Naive B cell (primary cell): ENCODE results near the gene CACNA1D. TPM values are rescaled to one million over a fixed set of nuclear protein-coding genes. Genes with fewer than 3 reads are reported as not detected.

Experiments
- ATAC-seq, 2 donors: fragments of 150-1000 bp; cut with Tn5 transposase; 2 replicates each; pipeline ENCODE4 v1.10.0; 2021; ENCODE audit warnings: low read depth in 2 of 2, mild to moderate bottlenecking in 2 of 2, moderate library complexity in 2 of 2
- DNase-seq: peaks from one replicate; pipeline ENCODE4 v3.0.0; 2022
- H3K27ac Mint-ChIP-seq, 6 donors: one replicate each; pipeline ENCODE4 v1.8.0; 2020 to 2022; ENCODE audit warnings: mild to moderate bottlenecking in 6 of 6, mixed read lengths in 6 of 6, moderate library complexity in 5 of 6, inconsistent platforms in 2 of 6
- H3K27me3 Mint-ChIP-seq, 3 donors: one replicate each; pipeline ENCODE4 v1.8.0; 2021 to 2022; ENCODE audit warnings: mixed read lengths in 3 of 3, mild to moderate bottlenecking in 1 of 3
- H3K36me3 Mint-ChIP-seq, 2 donors: one replicate each; pipeline ENCODE4 v1.8.0; 2020 to 2022; ENCODE audit warnings: mixed read lengths in 2 of 2, inconsistent platforms in 1 of 2, mild to moderate bottlenecking in 1 of 2
- H3K4me1 Mint-ChIP-seq, 3 donors: one replicate each; pipeline ENCODE4 v1.8.0; 2020 to 2022; ENCODE audit warnings: mixed read lengths in 3 of 3, inconsistent platforms in 1 of 3, mild to moderate bottlenecking in 1 of 3, moderate library complexity in 1 of 3
- H3K4me3 Mint-ChIP-seq, 8 donors: one replicate each; pipeline ENCODE4 v1.8.0; 2020 to 2022; ENCODE audit warnings: mild to moderate bottlenecking in 8 of 8, mixed read lengths in 8 of 8, moderate library complexity in 8 of 8, inconsistent platforms in 2 of 8
- H3K9me3 Mint-ChIP-seq, 7 donors: one replicate each; pipeline ENCODE4 v1.8.0; 2020 to 2022; ENCODE audit warnings: mixed read lengths in 7 of 7, mild to moderate bottlenecking in 5 of 7, inconsistent platforms in 2 of 7, moderate library complexity in 1 of 7
- polyA plus RNA-seq, 6 donors: library from polyadenylated mRNA; unstranded; fragments of 300-500 nt; fragmentation: Illumina TruSeq; gene quantifications; one replicate each; pipeline ENCODE4 v1.2.3, GENCODE V29; 2021; ENCODE audit warnings: low read depth in 6 of 6

CACNA1D gene
- polyA plus RNA-seq, 6 donors from 2014 or later, result not detected

DNA sequence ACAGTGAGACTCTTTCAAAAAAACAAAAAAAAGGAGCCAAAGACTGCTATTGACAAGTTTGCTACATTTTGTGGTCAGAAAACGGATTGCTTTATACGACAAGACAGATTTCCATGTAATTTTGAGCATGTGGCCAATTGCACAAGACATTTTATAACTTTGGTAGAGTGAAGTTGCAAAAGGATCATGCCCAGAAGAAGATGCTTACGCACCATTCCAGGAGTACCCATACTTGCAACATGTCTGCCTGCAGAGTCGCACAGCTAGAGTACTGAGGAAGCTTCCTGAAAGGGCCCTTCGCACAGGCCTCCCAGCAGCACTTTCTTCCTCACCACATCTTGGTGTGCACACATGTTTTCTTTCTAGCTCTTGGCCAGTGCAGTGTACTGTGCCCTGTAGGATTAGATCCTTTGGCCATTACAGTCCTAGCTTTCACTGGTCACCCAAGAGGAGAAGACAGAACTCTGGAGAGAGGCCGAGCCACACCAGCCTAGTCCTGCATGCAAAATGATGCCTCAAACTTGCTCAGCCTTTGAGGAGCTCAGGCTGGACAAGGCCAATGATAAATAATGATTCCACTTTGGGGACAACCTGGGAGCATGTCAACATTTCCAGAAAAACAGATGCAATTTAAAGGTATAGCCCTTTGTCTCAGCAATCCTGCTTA, 340.2 kb downstream of the CACNA1D start:
- H3K4me1 Mint-ChIP-seq, result no peaks in the 10 kb centered on the region
- ATAC-seq (no peak), DNase-seq (no peak)
- H3K4me3 Mint-ChIP-seq, result no peak overlapping the region
- no peak overlapping the region for H3K27ac Mint-ChIP-seq
- H3K27me3 Mint-ChIP-seq, result peaks cover 9 to 20% (median 17%) of the 10 kb centered on the region in 3 donors
- H3K36me3 Mint-ChIP-seq, result no peaks in the 10 kb centered on the region
- no peaks in the 10 kb centered on the region for H3K9me3 Mint-ChIP-seq

DNA sequence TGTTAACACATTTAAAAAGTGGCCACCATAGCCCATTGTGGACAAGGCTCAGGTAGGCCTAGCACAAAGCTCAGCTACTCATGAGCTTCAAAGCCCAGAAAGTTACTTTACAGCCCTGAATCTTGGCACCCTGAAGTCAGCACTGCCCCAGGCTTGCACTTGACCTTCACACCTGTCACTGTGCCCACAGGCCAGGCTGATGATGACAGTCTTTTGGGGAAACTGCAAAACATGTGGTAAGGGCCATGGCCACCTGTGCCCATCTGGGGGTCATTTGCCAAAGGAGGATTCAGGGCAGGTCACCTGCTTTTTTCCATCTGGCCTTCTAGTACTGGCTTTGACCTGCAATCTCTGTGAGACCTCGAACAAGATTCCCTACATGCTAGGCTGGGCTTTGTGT, 340.8 kb downstream of the CACNA1D start:
- H3K9me3 Mint-ChIP-seq, result no peaks in the 10 kb centered on the region
- H3K36me3 Mint-ChIP-seq, result no peaks in the 10 kb centered on the region
- peaks cover 14 to 22% (median 20%) of the 10 kb centered on the region in 3 donors for H3K27me3 Mint-ChIP-seq
- H3K4me1 Mint-ChIP-seq, result no peaks in the 10 kb centered on the region
- no peak for DNase-seq
- no peak overlapping the region for H3K27ac Mint-ChIP-seq
- ATAC-seq, result no peak
- H3K4me3 Mint-ChIP-seq, result no peak overlapping the region

DNA sequence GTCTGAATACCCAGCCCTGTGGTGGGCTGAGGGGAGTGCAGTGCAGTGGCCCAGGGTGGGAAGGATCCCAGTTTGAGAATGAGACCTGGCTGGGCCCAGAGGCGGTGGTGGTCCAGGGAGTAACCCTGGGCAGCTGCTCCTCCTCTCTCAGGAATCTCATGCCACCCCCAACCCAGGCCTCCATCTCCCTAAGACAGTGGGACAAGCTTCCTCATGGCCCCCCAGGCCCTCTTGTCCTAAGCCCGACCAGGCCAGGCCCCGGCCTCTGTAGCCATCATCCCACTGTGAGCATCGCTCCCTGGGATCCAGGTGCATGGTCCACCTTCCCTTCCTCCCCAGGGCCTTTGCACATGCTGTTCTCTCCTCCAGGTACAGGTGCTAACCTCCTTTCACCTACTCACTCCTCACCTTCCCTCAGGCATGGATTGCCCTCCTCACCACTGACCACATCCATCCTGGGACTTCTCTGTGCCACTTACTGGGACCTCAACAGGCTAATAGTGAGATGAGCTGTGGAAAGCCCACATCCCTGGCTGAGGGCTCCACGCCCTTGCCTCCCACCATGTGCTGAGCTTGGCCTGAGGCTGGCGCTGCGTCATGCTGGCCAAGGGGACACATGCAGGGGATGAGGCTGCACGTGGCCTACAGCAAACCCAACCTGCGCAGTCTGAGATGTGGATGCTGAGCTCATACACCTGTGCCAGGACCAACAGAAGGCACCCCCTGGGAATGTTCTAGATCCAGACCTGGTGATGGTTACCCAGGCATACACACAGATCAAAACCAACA, 341.9 kb downstream of the CACNA1D start:
- H3K4me1 Mint-ChIP-seq, result no peaks in the 10 kb centered on the region
- H3K27me3 Mint-ChIP-seq, result peaks cover 14 to 28% (median 20%) of the 10 kb centered on the region in 3 donors
- no peaks in the 10 kb centered on the region for H3K36me3 Mint-ChIP-seq
- DNase-seq, result no peak
- no peak overlapping the region for H3K27ac Mint-ChIP-seq
- H3K9me3 Mint-ChIP-seq, result no peaks in the 10 kb centered on the region
- ATAC-seq, result no peak
- H3K4me3 Mint-ChIP-seq, result no peak overlapping the region

DNA sequence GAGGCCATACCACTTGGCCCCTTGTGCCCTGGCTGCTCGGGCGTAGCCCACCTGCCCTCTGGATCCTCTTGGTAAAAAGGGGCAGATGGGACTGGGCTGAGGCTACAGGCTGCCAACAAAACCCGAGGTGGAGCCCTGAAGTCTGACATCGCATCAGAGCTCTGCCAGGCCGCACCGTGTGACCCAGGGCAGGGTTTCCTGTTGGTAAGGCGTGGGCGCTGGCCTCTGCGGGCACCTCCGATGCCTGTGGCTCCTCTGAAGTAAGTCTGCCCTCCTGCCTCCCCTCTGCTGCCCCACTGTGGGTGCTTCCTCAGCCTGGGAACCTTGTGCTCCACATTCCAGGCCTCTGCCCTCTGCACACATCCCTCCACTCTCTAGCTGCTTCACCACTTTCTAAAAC, 342.9 kb downstream of the CACNA1D start:
- ATAC-seq (no peak), DNase-seq (no peak)
- no peak overlapping the region for H3K4me3 Mint-ChIP-seq
- no peaks in the 10 kb centered on the region for H3K9me3 Mint-ChIP-seq
- H3K27ac Mint-ChIP-seq, result no peak overlapping the region
- H3K4me1 Mint-ChIP-seq, result no peaks in the 10 kb centered on the region
- no peaks in the 10 kb centered on the region for H3K36me3 Mint-ChIP-seq
- H3K27me3 Mint-ChIP-seq, result peaks cover 17 to 32% (median 23%) of the 10 kb centered on the region in 3 donors

DNA sequence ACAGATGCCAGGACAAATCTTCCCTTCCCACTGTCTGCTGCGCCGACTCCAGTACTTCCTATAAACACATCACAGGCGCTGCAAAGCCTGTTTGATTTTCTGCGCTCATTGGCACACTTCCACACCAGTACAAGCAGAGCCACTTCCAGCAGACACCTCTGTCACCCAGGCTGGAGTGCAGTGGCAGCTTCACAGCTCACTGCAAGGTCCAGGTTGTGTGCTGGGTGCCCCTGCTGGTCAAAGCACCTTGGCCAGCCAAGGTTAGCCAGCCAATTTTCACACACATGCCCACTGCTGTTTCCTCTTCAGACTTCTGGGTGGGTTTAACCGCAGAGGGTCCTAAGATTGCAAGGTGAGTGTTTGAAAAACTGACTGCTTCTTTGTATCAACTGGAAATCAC, 346.9 kb downstream of the CACNA1D start:
- DNase-seq (no peak), ATAC-seq (no peak)
- peaks cover 38 to 65% (median 49%) of the 10 kb centered on the region in 3 donors for H3K27me3 Mint-ChIP-seq
- no peaks in the 10 kb centered on the region for H3K9me3 Mint-ChIP-seq
- H3K4me3 Mint-ChIP-seq, result no peak overlapping the region
- H3K27ac Mint-ChIP-seq, result no peak overlapping the region
- no peaks in the 10 kb centered on the region for H3K36me3 Mint-ChIP-seq
- H3K4me1 Mint-ChIP-seq, result peaks cover 5 to 23% (median 16%) of the 10 kb centered on the region in 3 donors

DNA sequence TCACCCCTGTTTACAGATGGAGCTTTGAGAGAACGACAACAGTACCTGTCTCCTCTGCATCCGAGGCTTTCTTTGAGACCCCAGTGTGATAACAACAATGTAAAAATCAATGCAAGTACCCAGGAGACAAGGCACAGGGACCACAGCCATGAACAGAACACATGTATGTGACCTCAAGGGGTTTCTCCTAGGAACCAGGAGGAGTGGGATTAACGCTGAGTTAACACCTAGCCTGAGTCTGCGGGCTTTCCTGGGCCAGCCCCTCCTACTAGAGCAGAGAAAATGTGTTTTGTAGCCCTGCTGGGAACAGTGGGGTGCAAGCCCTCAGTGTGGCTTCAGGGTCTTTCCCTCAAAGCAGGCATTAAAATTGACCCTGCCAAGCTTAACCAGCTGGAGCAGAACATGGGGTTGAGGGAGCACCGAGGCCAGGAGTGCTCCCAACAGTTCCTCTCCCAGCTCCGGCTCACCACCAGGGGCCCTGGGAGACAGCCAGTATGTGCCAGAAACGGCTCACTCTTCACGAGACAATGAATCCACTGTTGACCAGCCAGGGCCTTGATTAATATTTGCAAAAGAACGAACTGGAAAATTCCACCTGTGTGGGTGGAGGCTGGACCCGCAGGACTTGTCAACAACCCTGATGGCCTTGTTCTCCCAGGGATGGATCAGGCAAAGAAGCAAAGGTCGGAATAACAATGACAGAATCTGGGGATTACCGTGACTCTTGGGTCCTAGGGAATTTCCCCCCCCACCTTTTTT, 348.2 kb downstream of the CACNA1D start:
- Mint-ChIP-seq H3K4me3 (peak overlapping the region in 1 of 8 donors; percentile 32), H3K27me3 (peaks cover 45 to 74% (median 53%) of the 10 kb centered on the region in 3 donors), H3K4me1 (peaks cover 5 to 23% (median 16%) of the 10 kb centered on the region in 3 donors), H3K36me3 (no peaks in the 10 kb centered on the region), H3K27ac (no peak overlapping the region), H3K9me3 (no peaks in the 10 kb centered on the region)
- ATAC-seq (no peak), DNase-seq (no peak)

DNA sequence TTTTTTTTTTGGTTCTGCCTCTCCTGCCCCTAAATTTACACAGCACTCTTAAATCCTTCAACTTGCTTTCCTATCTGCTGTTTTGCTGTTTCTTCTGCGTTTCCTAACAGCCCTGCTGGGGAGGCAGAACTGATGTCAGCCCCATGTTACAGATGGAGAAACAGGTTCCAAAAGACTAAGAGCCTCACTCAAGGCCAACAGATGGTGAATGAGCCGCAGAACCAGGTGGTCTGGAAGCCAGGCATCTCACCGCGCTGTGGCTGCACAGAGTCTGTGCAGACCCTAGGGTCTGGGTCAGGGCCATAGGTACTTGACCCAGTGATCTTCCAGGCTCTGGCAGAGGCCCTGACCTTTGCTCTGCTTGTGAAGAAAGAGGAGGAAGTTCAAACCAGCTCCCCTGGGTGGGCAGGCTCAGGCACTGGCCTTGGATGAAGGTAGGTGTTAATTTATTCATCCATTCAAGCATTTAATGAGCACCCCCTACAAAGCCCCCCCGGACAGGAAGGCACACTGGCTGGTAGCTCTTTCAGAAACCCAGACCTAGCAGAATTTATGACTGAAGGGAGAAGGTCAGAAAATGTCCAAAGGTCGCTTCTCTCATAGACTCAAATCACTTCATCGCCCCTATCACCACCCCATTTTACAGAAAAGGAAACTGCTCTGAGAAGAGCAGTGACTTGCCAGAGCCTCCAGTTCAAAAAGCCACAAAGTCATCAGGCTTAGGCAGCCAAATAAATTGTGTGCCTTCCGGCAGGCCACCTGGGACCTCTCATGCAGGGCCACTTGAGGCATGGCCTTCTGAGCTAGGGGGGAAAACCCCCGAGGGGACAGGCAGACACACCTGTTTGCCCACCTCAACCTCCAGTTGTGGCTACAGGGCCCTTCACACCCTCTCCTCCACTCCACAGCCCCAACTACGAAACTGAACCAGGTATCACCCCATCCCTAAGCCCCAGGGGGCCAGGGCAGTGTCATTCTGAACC, 349.1 kb downstream of the CACNA1D start:
- H3K27ac Mint-ChIP-seq, result peak overlapping the region in 2 of 6 donors; percentile 54 to 85
- no peaks in the 10 kb centered on the region for H3K9me3 Mint-ChIP-seq
- H3K4me3 Mint-ChIP-seq, result peak overlapping the region in 4 of 8 donors; percentile 25 to 67 (median 58)
- ATAC-seq (peak in 1 of 2 donors; percentile 35), DNase-seq (no peak)
- H3K36me3 Mint-ChIP-seq, result no peaks in the 10 kb centered on the region
- peaks cover 5 to 23% (median 16%) of the 10 kb centered on the region in 3 donors for H3K4me1 Mint-ChIP-seq
- peaks cover 46 to 77% (median 53%) of the 10 kb centered on the region in 3 donors for H3K27me3 Mint-ChIP-seq

DNA sequence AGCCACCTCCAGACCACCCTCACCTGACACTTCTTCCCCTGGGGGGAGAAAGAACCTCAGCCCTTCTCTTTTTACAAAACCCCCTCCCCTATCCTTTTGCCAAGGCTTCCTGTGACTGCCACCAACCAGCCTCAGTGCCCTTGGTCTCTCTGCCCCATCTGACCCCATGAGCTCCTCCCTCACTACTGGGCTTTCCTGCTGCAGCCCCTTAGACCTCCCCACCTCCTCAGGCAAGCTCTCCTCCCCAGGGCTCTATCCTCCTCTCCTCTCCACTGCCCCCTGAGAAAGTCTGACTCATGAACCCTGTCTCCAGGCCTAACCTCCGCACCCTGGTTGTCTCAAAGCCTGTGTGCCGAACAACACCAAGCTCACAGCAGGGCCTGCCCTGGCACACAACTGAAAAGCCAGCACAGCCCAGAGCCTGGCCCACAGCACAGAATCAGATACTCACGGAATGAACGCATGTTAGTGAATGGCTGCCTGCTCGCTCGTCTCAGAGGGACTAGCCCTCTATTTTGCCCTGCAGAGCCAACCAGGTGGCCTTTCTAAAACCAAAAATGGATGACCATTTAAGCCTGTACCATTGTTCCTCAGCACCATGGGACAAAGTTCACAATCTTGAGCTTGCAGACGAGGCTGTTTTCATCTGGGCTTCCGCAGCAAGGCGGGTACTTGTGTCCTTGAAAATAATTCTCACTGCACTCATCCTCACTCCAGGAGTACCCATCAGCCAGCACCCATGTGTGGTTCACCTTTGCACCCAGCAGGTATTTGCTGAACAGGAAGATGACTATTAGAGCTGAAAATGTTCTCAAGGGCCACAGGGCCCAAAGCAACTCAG, 350.1 kb downstream of the CACNA1D start:
- Mint-ChIP-seq H3K36me3 (no peaks in the 10 kb centered on the region), H3K27me3 (peaks cover 44 to 78% (median 56%) of the 10 kb centered on the region in 3 donors), H3K27ac (peak overlapping the region in 2 of 6 donors; percentile 52 to 85), H3K4me3 (peak overlapping the region in 6 of 8 donors; percentile 49 to 86 (median 66)), H3K4me1 (peaks cover 10 to 23% (median 16%) of the 10 kb centered on the region in 3 donors), H3K9me3 (no peaks in the 10 kb centered on the region)
- no peak for DNase-seq
- ATAC-seq, result no peak

DNA sequence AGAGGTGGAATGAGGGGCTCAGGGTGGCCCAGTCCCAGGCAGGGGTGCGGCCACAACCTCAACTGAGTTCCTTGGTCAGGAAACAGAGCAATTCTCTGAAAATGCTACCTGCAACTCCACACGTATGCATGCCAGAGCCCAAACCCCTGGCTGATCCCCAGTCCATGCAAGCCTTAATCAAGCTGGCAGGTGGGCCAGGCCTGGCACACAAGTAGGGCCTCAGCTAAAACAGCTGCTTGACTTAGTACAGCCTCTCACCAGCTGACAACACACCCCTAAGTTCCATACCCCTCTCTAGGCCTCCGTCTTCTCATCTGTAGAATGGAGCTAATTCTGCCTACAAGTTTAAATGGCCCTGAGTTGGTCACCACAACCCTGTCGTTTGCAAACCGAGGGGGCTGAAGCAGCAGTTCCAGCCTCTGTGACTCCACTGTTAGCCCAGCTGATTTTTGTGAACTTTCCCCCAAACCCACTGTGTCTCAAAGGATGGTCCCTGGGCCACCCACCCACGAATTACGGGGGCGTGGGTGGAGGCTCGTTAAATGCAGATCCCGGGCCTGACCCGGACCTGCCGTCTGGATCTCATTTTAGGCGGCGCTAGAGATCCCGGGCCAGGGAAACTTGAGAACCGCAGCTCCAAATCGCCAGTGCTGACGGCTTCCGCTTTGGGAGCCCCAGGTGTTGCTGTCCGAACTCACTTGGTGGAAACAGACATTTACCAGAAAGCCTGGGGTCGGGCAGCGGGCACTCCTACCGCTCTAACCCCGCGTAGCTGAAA, 350.9 kb downstream of the CACNA1D start:
- H3K27ac Mint-ChIP-seq, result no peak overlapping the region
- H3K9me3 Mint-ChIP-seq, result no peaks in the 10 kb centered on the region
- peaks cover 10 to 23% (median 16%) of the 10 kb centered on the region in 3 donors for H3K4me1 Mint-ChIP-seq
- H3K4me3 Mint-ChIP-seq, result peak overlapping the region; percentile 40 to 86 (median 72)
- DNase-seq (no peak), ATAC-seq (no peak)
- H3K36me3 Mint-ChIP-seq, result no peaks in the 10 kb centered on the region
- peaks cover 43 to 78% (median 62%) of the 10 kb centered on the region in 3 donors for H3K27me3 Mint-ChIP-seq

DNA sequence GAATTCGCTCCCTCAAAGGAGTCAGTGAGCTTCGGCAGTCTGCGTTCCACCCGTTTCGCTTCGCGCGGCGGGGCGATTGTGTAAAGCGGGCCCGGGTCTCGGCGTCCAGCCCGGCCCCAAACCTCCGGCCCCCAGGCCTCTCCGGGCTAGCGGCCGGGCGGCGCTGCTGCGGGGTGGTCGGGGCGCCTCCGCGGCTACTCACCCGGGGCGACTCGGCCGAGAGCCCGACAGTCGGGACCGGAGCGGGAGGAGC, 351.4 kb downstream of the CACNA1D start:
- H3K4me3 Mint-ChIP-seq, result peak overlapping the region; percentile 40 to 86 (median 72)

DNA sequence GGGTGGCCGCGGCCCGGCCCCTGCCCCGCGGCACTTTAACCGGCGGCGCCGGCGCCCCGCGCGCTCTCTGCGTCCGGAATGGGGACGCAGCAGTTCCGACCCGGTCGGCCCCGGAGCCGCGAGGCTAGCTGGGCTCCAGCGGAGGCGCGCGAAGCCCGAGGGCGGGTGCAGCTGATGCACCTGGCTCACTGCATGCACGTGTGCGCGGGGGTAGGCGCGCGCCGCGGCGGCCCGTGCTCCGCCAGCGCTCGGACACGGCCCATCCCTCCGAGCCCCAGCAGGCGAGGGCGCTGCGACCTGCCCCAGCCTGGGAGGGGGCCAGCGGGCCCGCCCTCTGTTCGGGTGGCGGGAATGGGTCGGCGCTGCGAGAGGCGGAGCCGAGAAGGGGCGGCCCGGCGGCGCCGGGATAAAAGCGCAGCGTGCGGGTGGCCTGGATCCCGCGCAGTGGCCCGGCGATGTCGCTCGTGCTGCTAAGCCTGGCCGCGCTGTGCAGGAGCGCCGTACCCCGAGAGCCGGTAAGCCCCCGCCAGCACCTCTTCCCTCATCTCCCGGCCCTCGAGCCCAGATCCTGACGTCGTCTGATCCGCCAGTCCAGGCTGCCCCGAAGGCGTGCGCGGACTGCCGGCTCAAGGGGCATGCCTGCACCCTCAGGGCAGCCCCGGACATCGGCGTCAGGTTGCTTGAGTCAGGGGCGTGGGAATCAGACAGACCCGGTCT, 351.9 kb downstream of the CACNA1D start, which contains the start of the genes CHDH and IL17RB:
CHDH (minus strand) TSS at position 286 of the 717 bp plus-strand sequence. CDS start 22,411 bp downstream, outside the sequence.
IL17RB (plus strand) TSS at position 435 of the 717 bp plus-strand sequence; CDS start at position 456, 21 bp downstream.
- peaks cover 43 to 72% (median 69%) of the 10 kb centered on the region in 3 donors for H3K27me3 Mint-ChIP-seq
- DNase-seq, result no peak
- H3K36me3 Mint-ChIP-seq, result no peaks in the 10 kb centered on the region
- peak within 1 kb of the TSS in 1 of 6 donors; percentile 42 for H3K27ac Mint-ChIP-seq
- H3K4me1 Mint-ChIP-seq, result peaks cover 10 to 23% (median 16%) of the 10 kb centered on the region in 3 donors
- no peaks in the 10 kb centered on the region for H3K9me3 Mint-ChIP-seq
- ATAC-seq, result peak; percentile 48 to 63
- peak within 1 kb of the TSS; percentile 70 to 88 (median 72) for H3K4me3 Mint-ChIP-seq

More for the DNA sequence above, 351.4 kb downstream of the CACNA1D start:
- Mint-ChIP-seq H3K4me1 (peaks cover 10 to 23% (median 16%) of the 10 kb centered on the region in 3 donors), H3K27me3 (peaks cover 43 to 74% (median 64%) of the 10 kb centered on the region in 3 donors), H3K36me3 (no peaks in the 10 kb centered on the region), H3K9me3 (no peaks in the 10 kb centered on the region), H3K27ac (no peak overlapping the region)
- ATAC-seq (no peak), DNase-seq (no peak)
